Calu3 (cell line): Measurements from ENCODE around the gene ZFYVE28. TPM values are rescaled to one million over a fixed set of nuclear protein-coding genes. Genes with fewer than 3 reads are reported as not detected.

Source experiments
- BruUV-seq: library from RNA; stranded (reverse); fragments of 400-500 nt; replicated peaks from 2 replicates; lab custom pipeline; 2021; lab: Mats Ljungman, UMichigan
- CTCF ChIA-PET: fragments of 300-600 bp; sonication (Branson Sonifier 250); formaldehyde crosslinking; loops from one replicate; lab custom pipeline; 2022; ENCODE audit warnings: antibody characterized with exemption; lab: Charles Lee
- DNase-seq: peaks from one replicate; pipeline ENCODE4 v3.0.0; 2022
- H3K27ac Mint-ChIP-seq: one replicate; pipeline ENCODE4 v1.8.0; 2022; ENCODE audit warnings: mixed read lengths; ENCODE audit not compliant: unreplicated experiment
- H3K27me3 Mint-ChIP-seq: one replicate; pipeline ENCODE4 v1.8.0; 2022; ENCODE audit warnings: mixed read lengths; ENCODE audit not compliant: unreplicated experiment
- H3K36me3 Mint-ChIP-seq: one replicate; pipeline ENCODE4 v1.8.0; 2022; ENCODE audit warnings: mild to moderate bottlenecking, moderate library complexity, mixed read lengths; ENCODE audit not compliant: insufficient read depth, unreplicated experiment
- H3K4me1 Mint-ChIP-seq: one replicate; pipeline ENCODE4 v1.8.0; 2022; ENCODE audit warnings: mild to moderate bottlenecking, low read depth, mixed read lengths; ENCODE audit not compliant: unreplicated experiment
- H3K4me3 Mint-ChIP-seq: one replicate; pipeline ENCODE4 v1.8.0; 2022; ENCODE audit warnings: mild to moderate bottlenecking, low read depth, moderate library complexity, mixed read lengths; ENCODE audit not compliant: unreplicated experiment
- H3K9me3 Mint-ChIP-seq: one replicate; pipeline ENCODE4 v1.8.0; 2022; ENCODE audit warnings: low read depth, mixed read lengths; ENCODE audit not compliant: unreplicated experiment
- CTCF ChIP-seq: fragments of 200-600 bp; IDR thresholded peaks from one replicate; pipeline ENCODE4 v1.8.0; 2022; ENCODE audit warnings: antibody characterized with exemption; ENCODE audit not compliant: unreplicated experiment
- intact Hi-C: fragments of 100-400 bp; cut with micrococcal nuclease; formaldehyde crosslinking; loops from one replicate; pipeline ENCODE4 v1.10.0; 2022; ENCODE audit not compliant: unreplicated experiment
- total RNA-seq: library from RNA; stranded (reverse); gene quantifications from 2 replicates; pipeline ENCODE4 v1.2.3, GENCODE V29; 2022

The ZFYVE28 gene
- total RNA-seq, 1 experiment from 2014 or later: 1.2 TPM

DNA sequence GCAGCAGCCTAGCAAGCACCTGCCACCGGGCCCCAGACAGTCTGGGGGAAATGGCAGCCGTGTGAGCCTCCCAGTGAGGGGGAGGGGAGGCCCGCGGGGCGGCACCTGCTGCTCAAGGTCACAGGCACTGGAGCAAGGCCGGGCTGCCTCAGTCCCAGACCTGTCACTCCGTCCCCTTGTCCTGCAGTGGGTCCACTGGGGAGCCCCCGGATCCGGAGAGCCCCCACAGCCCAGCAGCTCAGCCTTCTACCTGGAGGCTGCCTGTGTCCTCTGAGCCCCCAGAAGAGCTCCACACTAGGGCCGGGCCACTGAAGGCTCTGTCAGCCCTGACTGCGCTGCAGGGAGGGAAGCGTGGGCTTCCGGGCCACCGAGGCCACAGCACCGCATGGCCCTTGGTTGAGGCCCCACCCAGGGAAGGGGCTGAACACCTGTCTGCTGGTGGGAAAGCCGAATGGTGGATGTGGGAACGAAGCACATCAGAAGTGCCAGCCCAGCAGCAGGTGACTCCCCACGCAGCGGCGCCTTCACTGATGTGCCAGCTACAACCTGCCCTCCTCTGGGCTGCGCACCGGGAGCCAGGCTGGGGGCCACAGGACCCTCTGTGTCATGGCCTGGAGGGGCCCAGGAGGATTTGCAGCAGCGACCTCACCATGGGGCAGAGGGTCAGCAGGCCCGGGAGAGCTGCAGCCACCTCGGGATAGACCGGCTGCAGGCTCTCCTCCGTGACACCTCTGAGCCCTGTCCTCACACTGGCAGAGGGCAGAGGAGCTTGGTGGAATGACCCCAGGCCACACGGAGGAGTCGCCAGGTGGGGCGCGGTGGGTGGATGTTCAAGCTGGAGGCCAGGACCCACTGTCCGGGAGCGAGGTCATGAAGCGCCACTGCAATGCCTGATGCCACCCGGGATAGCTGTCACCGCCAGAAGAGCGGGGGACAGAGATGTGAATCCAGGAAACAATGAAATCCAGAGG, 121.5 kb downstream of the ZFYVE28 start:
- CTCF ChIA-PET: no interaction called here
- Mint-ChIP-seq H3K36me3 (no peaks in the 10 kb centered on the region), H3K9me3 (no peaks in the 10 kb centered on the region), H3K27me3 (peaks cover 17% of the 10 kb centered on the region), H3K4me1 (no peaks in the 10 kb centered on the region), H3K27ac (no peak overlapping the region), H3K4me3 (no peak overlapping the region)
- intact Hi-C loops: no loop called here
- BruUV-seq: no TSS peak
- TF ChIP-seq CTCF: no peak
- no peak for DNase-seq

DNA sequence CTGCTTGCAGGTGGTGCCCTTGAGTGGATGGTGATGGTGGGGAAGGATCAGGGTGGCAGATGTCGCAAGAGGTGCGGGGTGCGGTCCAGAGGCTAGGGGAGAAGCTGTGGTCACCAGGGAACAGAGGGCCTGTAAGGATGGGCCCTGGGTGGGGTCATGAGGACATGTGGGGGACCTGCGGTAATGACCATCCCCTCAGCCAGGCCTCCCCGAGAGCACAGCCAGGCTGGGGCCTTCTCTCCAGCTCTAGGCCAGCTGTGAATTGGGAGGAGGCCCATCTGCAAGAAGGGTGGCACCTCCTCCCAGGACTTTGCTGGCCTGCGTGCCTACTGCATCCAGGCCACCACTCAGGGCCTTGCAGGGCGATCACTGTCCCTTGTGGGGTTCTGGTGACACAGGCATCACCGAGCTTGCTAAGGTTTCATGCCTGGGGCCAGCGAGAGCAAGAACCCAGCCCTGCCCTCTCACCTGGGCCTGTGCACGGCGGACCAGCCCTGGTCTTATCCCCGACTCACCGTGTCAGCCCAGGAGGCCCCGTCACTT, 122.5 kb downstream of the ZFYVE28 start:
- no peaks in the 10 kb centered on the region for H3K9me3 Mint-ChIP-seq
- CTCF ChIA-PET: no interaction called here

DNA sequence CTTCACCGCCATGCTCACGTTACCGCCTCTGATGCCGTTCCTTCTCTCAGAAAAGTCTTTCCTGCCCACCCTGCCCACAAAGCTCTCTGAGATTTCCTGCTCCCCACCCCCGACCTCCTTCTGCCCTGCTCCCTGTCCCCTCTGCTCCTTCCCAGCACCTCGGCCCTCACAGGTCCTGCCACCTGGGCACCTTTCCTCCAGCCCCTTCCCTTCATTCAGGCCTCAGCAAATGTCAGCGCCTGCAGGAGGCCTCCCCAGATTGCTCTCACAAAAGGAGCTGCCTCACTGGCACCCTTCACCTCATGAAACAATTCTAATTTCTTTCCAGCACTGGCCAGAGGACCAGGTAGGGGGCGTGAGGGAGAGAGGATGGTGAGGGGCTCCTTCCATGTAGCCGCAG, 122.9 kb downstream of the ZFYVE28 start:
- H3K4me3 Mint-ChIP-seq: no peak overlapping the region
- no peaks in the 10 kb centered on the region for H3K9me3 Mint-ChIP-seq
- CTCF ChIA-PET: no interaction called here
- H3K36me3 Mint-ChIP-seq: no peaks in the 10 kb centered on the region
- H3K4me1 Mint-ChIP-seq: no peaks in the 10 kb centered on the region
- TF ChIP-seq CTCF: no peak
- H3K27ac Mint-ChIP-seq: no peak overlapping the region
- H3K27me3 Mint-ChIP-seq: peaks cover 17% of the 10 kb centered on the region
- no TSS peak for BruUV-seq
- intact Hi-C loops: no loop called here
- DNase-seq: no peak

More for the DNA sequence above, 122.5 kb downstream of the ZFYVE28 start:
- Mint-ChIP-seq H3K36me3 (no peaks in the 10 kb centered on the region), H3K27me3 (peaks cover 17% of the 10 kb centered on the region), H3K4me3 (no peak overlapping the region), H3K27ac (no peak overlapping the region), H3K4me1 (no peaks in the 10 kb centered on the region)
- intact Hi-C loops: no loop called here
- no peak for TF ChIP-seq CTCF
- no peak for DNase-seq
- no TSS peak for BruUV-seq

DNA sequence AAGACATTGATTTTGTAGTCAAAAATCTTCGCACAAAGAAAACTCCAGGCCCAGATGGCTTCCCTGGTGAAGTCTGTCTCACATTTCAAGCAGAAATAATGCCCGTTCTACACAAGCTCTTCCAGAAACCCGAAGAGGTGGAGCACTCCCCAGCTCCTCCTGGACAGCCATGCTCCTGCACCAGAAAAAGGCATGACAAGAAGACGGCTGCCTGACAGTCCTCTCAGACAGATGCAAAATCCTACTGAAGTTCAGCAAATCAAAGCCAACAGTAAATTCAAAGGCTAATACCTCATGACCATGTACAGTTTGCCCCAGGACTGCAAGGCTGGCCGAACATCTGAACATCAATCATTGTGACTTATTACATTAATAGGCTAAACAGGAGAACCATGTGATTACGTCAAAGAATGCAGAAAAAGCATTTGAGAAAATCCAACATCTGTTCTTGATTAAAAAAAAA, 125.8 kb downstream of the ZFYVE28 start:
- no peaks in the 10 kb centered on the region for H3K36me3 Mint-ChIP-seq
- CTCF ChIA-PET: no interaction called here
- no peaks in the 10 kb centered on the region for H3K4me1 Mint-ChIP-seq
- H3K27me3 Mint-ChIP-seq: peaks cover 8% of the 10 kb centered on the region
- no peak for DNase-seq
- TF ChIP-seq CTCF: no peak
- BruUV-seq: no TSS peak
- H3K27ac Mint-ChIP-seq: no peak overlapping the region
- intact Hi-C loops: no loop called here
- no peaks in the 10 kb centered on the region for H3K9me3 Mint-ChIP-seq
- H3K4me3 Mint-ChIP-seq: no peak overlapping the region
